ENCODE data around the gene DCDC2C.

The DCDC2C gene

DNA sequence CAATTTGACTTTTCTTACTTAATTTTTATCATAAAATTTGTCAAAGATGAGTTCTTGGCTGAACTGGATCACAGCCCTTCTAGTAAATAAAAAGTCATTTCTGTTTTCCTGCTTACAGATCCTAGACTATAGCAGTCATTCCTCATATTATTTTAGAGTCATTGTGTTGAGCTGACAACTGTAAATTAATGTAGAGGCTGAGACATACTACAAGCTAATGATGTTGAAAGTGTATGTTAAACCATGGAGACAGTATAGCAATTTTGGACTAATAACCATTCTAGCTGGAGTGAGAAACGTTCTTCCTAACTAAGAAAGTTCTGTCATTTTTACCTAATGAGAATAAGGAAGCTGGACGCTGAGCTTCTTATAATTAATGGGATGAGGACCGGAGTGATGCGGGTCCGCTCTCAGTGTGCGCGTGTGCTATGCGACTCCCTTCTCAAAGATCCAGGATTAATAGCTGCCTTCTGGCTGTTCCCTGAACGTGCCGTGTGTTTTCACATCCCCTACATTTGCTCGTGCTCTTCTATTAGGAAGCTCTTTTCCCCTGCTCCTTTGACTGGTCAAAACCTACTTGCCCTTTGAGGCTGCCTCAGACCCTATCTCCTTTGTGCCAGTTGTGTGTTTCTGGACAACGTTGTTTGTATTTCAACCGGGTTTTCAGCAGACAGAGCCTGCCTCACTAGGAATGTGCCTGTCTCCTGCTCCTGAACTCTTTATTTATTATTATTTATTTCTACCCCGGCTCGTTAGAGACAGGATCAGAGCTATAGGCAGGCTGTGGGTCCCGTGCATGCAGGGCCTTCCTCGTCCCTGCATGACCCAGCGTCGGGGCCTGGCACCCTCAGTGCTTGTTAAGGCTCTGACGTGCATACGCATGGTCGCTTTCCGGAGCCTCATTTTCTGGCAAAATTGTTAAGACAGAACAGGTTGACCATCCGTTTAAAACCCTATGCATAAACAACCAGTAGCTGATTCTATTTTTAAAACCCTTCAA lies 182.6 kb downstream of the DCDC2C start:
- Histone ChIP-seq H3K27ac (ENCODE audit: extremely low read depth, low read depth, low read length) (no peak overlapping the region), H3K9me3 (ENCODE audit: control insufficient read depth, insufficient read depth, low read depth, low read length) (no peaks in the 10 kb centered on the region), H3K36me3 (ENCODE audit: control insufficient read depth in 2 of 2, insufficient read depth in 1 of 2, low read length in 2 of 2) (no peaks in the 10 kb centered on the region), H3K4me3 (ENCODE audit: low read depth, low read length) (no peak overlapping the region), H3K4me1 (ENCODE audit: control insufficient read depth, insufficient read depth, low read length) (no peaks in the 10 kb centered on the region)
- ChIA-PET CTCF (no interaction called here), POLR2A (no interaction called here)
- no peak for TF ChIP-seq IKZF3 (tag by site-specific recombination; IDR thresholded peaks at IDR 0.05)
- TF ChIP-seq, protein P1, sequence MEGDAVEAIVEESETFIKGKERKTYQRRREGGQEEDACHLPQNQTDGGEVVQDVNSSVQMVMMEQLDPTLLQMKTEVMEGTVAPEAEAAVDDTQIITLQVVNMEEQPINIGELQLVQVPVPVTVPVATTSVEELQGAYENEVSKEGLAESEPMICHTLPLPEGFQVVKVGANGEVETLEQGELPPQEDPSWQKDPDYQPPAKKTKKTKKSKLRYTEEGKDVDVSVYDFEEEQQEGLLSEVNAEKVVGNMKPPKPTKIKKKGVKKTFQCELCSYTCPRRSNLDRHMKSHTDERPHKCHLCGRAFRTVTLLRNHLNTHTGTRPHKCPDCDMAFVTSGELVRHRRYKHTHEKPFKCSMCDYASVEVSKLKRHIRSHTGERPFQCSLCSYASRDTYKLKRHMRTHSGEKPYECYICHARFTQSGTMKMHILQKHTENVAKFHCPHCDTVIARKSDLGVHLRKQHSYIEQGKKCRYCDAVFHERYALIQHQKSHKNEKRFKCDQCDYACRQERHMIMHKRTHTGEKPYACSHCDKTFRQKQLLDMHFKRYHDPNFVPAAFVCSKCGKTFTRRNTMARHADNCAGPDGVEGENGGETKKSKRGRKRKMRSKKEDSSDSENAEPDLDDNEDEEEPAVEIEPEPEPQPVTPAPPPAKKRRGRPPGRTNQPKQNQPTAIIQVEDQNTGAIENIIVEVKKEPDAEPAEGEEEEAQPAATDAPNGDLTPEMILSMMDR (tag by site-specific recombination; IDR thresholded peaks at IDR 0.05) = no peak
- no peak for TF ChIP-seq ZNF223 (tag by site-specific recombination; IDR thresholded peaks at IDR 0.05)
- no peak for TF ChIP-seq ZNF37A (tag by site-specific recombination; IDR thresholded peaks at IDR 0.05)
- TF ChIP-seq ZSCAN30 (tag by site-specific recombination; IDR thresholded peaks at IDR 0.05) = no peak
- TF ChIP-seq ZSCAN16 (tag by site-specific recombination; IDR thresholded peaks at IDR 0.05) = no peak
- no peak for TF ChIP-seq ZNF157 (tag by site-specific recombination; IDR thresholded peaks at IDR 0.05)
- no peak for TF ChIP-seq ZNF548 (tag by site-specific recombination; IDR thresholded peaks at IDR 0.05)
- no peak for TF ChIP-seq SETDB1 (IDR thresholded peaks at IDR 0.05; ENCODE audit: insufficient read length, low read length)
- TF ChIP-seq ZNF785 (tag by site-specific recombination; IDR thresholded peaks at IDR 0.05) = no peak
- no peak for TF ChIP-seq ZNF707 (tag by site-specific recombination; IDR thresholded peaks at IDR 0.05)
- no peak for TF ChIP-seq ZFP37 (tag by site-specific recombination; IDR thresholded peaks at IDR 0.05)
- TF ChIP-seq ZNF610 (tag by site-specific recombination; IDR thresholded peaks at IDR 0.05; ENCODE audit: borderline replicate concordance) = no peak
- TF ChIP-seq GLIS2 (tag by site-specific recombination; IDR thresholded peaks at IDR 0.05) = no peak
- no peak for TF ChIP-seq ZFHX2 (tag by site-specific recombination; conservative IDR thresholded peaks at IDR 0.05)
- no peak for TF ChIP-seq ZNF266 (tag by site-specific recombination; IDR thresholded peaks at IDR 0.05; ENCODE audit: low read depth)
- no peak for TF ChIP-seq ZNF121 (tag by site-specific recombination; IDR thresholded peaks at IDR 0.05)
- TF ChIP-seq, protein P2, sequence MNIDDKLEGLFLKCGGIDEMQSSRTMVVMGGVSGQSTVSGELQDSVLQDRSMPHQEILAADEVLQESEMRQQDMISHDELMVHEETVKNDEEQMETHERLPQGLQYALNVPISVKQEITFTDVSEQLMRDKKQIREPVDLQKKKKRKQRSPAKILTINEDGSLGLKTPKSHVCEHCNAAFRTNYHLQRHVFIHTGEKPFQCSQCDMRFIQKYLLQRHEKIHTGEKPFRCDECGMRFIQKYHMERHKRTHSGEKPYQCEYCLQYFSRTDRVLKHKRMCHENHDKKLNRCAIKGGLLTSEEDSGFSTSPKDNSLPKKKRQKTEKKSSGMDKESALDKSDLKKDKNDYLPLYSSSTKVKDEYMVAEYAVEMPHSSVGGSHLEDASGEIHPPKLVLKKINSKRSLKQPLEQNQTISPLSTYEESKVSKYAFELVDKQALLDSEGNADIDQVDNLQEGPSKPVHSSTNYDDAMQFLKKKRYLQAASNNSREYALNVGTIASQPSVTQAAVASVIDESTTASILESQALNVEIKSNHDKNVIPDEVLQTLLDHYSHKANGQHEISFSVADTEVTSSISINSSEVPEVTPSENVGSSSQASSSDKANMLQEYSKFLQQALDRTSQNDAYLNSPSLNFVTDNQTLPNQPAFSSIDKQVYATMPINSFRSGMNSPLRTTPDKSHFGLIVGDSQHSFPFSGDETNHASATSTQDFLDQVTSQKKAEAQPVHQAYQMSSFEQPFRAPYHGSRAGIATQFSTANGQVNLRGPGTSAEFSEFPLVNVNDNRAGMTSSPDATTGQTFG (tag by site-specific recombination; IDR thresholded peaks at IDR 0.05; ENCODE audit: borderline replicate concordance) = no peak
- TF ChIP-seq, protein P3, sequence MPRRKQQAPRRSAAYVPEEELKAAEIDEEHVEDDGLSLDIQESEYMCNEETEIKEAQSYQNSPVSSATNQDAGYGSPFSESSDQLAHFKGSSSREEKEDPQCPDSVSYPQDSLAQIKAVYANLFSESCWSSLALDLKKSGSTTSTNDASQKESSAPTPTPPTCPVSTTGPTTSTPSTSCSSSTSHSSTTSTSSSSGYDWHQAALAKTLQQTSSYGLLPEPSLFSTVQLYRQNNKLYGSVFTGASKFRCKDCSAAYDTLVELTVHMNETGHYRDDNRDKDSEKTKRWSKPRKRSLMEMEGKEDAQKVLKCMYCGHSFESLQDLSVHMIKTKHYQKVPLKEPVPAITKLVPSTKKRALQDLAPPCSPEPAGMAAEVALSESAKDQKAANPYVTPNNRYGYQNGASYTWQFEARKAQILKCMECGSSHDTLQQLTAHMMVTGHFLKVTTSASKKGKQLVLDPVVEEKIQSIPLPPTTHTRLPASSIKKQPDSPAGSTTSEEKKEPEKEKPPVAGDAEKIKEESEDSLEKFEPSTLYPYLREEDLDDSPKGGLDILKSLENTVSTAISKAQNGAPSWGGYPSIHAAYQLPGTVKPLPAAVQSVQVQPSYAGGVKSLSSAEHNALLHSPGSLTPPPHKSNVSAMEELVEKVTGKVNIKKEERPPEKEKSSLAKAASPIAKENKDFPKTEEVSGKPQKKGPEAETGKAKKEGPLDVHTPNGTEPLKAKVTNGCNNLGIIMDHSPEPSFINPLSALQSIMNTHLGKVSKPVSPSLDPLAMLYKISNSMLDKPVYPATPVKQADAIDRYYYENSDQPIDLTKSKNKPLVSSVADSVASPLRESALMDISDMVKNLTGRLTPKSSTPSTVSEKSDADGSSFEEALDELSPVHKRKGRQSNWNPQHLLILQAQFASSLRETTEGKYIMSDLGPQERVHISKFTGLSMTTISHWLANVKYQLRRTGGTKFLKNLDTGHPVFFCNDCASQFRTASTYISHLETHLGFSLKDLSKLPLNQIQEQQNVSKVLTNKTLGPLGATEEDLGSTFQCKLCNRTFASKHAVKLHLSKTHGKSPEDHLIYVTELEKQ (tag by site-specific recombination; IDR thresholded peaks at IDR 0.05; ENCODE audit: borderline replicate concordance) = no peak

Data from HEK293 (cell line).